ENCODE results near the gene AOPEP.
A peak's percentile ranks its signal among the peaks of the same experiment; 100 is the strongest.

Gene AOPEP

DNA sequence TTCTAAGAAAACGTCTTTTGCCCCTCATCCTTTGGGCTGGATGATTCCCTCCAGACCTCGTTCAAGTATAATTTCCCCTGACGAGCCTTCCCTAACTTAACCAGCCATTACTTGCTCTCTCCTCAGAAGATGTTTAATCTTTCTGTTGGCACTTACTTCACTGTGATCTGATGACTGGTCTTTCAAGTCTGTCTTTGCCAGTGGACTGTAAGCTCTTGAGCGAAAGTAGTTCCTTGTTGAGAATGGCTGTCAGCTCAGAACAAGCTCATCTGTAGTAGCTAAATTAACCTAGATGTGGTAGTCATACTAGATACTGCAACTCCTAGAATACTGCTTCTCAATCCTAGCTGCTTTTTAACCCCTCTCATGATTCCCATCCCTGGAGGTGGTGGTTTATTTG, 125.0 kb downstream of the AOPEP start:
- no peak for DNase-seq

DNA sequence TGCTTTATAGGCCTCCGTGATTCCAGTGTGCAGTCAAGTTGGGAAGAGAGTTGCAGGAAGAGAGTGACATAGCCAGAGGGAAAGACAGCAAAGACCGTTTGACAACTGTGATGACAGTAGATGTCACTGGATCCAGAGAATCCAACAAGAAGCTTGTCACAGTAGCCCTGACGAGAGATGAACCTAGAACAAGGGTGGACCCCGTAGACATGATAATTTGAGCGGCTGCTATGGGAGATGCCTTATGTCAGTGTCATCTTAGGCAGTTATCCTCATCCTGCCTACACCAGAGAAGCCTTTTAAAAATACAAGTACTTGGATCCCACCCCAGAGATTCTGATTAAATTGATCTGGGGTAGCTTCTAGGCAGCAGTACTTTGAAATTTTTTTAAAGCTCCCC, 125.4 kb downstream of the AOPEP start:
- DNase-seq, result no peak

DNA sequence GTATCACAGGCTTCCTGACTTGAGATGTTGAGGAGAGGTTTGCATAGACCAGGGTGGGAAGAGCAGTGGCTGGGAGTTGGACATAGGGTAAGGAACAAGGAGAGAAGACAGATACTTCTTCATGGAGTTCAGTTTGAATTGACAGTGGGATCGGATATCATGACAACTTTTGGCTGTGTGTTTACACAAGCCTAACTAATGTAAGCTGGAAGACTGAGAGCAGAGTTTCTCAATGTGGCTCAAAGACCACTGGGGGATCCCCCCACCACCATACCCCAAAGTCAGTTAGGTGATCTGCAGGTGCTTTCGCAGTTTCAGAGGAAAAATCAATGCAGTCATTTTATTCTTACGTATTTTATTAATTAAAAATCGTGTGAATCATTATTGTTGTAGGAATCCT, 125.9 kb downstream of the AOPEP start:
- no peak for DNase-seq

DNA sequence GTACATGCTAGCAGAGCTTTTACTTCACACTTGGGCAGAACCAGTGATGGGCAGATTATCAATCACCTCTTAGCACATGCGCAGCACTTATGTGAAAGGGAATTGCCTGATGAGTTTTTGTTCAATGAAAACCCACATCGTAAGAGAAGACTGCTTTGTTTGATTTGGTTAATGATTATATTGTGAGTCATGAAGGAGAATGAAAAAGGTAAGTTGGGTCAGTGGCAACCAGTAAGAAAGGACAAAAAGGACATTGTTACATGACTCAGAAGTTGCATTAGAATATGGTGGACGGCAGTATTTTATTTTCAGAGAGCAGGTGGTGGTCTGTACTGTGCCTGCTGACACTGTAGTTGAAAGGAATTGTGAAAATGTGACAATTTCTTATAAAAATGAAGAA, 127.4 kb downstream of the AOPEP start:
- no peak for DNase-seq

DNA sequence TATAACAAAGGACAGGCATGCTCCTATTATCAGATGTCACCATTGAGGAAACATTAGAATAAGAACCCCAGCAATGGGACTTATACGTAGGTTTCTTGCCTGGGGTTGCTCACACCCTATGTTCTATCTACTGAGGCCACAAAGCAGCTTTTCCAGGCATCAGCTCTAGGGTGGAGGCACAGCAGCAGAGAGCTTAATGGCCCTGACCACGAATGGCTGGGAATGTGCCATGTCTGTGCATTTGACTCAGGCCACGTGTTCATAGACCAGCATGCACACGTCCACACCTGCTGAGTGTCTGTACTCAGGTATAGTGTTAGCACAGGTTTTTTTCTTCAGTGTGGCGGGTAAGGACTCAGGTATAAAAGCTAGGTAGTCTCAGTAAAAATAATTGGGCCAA, 129.4 kb downstream of the AOPEP start:
- DNase-seq, result no peak

DNA sequence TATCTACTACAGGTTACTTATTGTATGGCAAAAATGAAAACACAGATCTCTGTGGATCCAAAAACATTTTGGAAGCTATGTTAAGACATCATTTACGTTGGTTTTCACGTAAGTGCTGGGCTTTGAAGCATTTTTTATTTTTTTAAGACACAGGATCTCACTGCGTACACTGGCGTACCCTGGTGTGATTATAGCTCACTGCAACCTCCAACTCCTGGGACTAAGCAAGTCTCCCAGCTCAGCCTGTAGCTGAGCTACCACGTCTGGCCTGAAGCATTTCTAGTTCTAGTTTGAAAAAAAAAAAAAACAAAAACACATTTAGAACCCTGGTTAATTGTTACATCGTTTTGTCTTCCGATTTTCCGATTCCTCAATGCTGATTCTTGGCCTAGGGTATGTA, 131.3 kb downstream of the AOPEP start:
- DNase-seq, result no peak

DNA sequence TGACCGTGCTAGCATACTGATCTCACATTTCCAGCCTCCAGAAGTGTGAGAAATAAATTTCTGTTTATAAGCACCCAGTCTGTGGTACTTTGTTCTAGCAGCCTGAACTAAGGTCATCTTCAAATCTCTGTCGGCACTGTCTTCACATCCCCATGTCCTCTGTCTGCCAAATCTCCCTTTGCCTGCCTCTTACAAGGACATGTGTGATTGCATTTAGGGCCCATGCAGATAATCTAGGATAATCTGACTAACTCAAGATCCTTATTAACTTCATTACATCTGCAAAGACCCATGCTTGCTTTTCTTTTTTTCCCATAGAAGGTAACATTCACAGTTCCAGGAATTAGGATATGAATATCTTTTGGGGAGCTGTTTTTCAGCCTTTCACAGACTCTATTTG, 132.7 kb downstream of the AOPEP start:
- DNase-seq, result no peak

DNA sequence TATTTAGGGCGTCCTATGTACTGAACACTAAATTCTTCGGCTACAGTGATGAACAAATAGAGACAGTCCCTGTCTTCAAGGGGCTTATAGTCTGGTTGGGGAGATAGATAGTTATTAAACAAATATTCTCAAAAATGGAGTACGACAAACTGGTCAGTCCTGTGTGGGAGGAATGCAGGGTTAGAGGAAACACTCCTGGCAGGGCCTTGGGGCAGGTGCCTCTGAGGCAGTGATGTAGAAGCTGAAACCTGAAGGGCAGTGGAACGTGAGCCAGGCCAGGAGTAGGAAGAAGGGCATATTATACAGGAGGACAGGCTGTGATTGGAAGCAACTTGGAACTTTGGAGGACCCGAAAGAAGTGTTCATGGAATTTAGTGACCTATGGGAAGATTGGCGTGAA, 133.4 kb downstream of the AOPEP start:
- DNase-seq, result no peak

DNA sequence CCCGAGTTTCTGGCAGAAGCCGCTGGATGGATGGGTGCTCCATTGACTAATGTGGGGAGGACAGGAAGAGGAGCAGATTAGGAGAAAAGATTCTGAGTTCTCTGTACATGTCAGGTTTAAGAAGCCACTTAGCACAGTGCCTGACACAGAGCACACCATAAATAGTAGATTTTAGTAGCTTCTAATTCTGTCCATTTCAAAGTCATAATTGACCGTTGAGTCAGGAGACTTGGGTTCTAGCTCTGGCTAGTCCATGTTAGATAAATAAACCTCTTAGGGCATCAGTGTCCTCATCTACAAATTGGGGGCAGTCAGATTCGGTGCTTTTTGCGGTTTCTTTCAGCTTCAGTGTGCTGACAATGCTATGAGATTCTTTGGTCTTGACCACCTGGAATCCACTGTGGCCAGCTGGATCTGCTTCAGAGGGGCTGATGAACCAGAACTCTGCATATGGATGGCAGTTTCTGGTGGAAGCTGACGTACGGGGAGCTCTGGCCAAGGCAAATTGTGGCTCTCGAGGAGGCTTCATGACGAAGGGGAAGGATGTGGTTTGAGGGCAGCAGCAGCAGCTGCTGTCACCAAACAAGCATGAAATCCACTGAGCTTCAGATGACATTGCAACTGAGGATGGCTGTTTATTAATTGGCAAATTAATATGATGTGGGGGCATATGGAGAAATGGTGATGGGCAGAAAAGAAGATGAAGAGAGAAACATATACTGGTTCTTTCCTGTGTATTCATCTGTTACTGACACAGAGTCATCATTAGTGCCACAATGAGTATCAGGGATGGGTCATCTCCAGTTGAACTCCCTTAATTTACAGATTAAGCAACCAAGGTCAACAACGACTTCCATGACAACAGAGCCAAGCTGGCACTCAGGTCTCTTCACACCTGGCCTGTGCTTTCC, 134.4 kb downstream of the AOPEP start:
- peak in 1 of 2 experiments; percentile 65 for DNase-seq

DNA sequence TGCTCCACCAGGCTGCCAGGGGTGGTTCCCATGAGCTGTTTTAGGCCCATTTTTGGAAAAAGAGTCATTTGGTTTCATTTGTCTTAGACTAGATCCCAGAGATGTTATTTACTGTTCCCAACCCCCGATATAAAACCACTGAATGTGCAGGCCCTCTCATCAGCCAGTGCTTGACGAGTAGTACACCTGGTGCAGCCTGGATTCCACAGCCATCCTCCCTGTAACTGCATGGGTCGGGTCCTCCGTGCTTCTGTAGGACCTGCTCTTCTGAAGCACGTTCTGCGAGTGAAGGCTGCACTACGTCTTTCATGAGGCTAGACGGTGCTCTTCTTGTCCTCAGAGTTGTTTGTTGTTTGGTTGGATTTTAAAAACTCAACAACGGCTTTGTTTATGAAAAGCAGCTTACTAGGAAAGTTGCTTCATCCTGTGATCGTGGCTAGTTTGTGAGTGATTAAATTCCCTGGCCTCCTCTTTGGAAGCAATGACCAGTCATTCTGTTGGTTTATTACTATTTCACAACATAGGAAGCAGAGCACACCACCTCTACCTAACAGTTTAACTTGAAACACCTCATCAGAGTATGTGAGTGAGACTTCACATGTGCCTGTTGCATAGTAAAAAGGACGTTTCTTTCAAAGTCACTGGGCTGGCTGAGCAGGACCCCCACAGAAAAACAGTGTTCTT, 135.2 kb downstream of the AOPEP start:
- DNase-seq, result no peak

DNA sequence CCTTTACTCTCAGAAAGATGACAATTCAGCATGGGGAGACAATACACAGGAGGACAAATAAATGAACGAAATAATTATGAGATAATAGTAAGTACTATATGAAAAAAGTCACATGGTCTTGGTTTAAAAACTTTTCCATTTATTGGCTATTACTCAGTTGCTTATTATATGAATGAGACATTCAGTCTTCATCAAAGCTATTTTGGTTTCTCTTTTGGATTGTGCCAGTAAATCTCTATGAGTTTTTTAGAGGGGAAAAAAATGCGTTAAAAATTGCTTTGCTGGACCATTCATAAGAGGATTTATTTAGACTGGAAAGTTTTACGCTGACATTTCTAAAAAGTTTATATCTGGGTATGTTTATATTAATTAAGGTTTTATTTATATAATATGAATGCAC, 137.7 kb downstream of the AOPEP start:
- no peak for DNase-seq

DNA sequence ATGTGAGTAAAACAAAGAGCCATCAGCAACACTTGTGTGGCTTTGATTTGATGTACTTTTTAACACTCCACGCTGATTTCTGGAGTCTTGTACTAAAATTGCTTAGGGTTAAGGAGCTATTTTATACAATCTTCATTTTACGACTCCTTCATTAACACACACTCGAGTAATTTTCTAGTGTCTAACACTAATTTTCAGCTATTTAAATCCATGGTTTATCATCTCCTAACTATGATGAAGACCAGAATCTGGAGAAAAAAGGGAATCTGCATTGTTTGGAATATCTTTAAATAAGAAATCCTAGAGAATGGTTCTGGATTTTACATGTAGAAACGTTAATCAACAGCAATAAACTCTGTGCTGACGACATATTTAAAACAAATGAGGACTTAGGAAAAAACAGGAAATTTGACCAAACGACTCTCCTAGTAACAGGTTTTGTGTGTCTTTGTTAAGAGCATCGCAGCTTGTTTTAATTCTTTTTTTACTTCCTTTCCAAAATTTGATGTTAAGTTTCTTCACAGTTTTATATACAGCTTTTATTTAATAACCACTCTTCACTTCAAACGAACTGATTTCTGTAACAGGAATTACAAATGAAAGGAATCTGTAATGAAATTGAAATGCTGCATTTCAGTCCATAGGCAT, 138.5 kb downstream of the AOPEP start:
- DNase-seq, result no peak

DNA sequence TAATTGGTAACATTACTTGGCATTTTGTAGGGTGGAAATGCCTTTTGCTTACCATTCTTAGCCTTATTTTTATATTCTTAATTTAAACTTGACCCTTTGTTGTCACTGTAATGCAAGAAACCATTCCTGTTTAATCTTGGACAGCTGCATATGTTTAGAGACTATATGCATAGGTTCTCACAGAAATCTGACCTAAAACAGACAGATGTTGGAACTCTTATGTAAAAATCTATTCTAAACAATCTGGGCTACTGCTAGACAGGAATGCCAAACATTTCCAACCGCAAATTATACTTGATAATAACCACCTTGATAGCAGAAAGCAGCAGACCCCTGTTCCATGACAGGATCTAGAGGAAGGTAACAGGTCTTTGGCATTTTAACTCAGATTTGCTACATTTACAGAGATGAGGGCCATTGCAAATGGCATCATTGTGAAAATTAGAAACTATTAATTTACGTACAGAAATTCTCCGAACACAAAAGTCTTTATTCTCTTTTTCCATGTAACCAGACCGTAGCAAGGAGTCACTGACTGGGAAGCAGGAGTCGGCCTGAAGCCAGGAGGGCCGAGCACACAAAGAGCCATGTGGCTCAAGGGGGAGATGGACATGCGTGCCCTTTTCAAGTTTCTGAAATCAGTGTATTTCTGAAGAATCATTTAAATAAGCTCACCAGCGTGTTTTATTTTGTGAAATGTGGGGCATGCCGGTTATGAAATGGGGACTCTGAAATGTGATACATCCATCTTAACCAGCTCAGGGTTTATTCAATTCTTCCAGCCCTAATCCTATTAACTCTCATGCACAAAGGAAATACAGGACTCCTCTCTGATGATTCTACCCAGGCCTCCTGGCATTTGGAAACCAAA, 139.3 kb downstream of the AOPEP start:
- peak in 1 of 2 experiments; percentile 35 for DNase-seq

DNA sequence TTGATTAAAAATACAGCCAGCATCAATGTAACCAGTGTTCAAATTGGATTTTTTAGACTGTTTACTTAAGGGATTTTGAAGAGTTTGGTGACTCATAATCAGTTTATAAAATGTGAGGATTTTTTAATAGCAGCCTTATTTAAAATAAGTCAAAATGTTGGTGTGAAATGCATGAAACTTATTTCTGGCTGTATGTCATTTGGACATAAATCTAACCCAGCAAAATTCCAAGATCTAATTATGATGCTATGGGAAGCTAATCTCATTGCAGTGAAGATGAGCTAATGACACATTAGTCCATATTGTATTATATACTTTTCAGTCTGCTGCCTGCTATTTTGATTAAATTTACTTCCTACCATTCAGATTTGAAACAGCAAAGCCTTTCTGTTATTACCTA, 140.3 kb downstream of the AOPEP start:
- no peak for DNase-seq

DNA sequence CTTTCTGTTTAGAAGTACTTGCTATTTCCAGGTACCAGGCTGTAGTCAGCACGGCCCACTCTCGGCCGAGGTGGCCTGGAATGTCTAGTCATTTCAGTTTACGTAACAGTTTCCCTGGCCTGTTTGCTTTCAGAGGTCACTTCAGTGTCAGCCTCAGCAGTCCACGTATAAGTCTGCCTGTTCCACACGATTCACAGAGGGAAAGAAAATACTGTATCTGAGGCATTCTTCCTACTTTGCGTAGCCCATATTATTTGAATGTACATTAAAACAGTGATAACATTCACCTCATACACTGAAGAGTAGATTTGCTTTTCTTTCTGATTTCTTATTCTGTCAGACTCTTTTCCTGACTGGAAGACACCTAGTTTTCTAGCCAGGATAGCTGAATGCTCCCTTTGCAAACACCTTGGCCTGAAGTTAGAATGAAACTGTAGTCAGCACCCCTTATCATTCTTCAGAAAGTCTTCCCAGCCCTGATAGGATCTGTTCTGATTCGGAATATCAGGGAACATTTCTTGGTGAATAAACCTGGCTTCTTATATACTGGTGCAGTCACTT, 140.9 kb downstream of the AOPEP start:
- peak in 1 of 2 experiments; percentile 28 for DNase-seq

DNA sequence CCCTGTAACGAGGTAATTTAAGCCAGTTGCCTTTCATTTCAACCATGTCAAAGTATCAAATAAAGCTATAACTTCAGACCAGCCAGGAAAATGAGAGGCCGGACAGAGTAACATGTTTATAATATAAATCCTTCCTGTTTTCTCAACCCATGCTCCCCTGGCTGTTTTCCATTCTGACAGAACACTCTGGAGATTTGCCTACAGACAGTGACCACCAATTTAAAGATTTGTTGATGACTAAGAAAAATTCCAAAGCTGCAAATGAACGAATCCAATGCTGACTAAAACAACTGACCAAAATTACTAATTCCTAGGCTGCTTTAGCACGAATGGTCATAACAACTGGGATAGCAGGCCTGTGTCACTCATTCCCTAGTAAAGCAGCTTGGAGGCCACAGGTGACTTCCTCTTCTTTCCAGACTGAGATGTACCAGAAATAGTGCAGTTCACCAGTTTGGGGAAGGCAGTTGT, 141.4 kb downstream of the AOPEP start:
- DNase-seq, result no peak

DNA sequence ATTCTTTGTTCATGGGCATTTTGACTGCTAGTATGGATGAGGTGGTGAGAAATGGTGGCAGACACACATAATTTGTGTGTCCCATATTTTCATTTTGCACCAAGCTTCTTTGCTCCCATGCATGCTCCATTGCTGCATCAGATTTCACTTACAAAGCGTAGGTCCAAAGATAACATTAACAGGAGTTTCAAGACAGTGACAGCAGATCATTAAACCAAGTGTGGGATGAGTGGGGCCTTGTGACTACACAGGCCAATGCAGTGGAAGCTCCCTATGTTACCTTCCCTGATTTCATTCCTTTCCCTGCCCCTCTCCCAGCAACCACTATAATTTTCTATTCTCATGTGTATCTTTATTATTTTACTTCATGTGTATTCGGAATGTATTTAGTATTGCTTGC, 142.0 kb downstream of the AOPEP start:
- no peak for DNase-seq

DNA sequence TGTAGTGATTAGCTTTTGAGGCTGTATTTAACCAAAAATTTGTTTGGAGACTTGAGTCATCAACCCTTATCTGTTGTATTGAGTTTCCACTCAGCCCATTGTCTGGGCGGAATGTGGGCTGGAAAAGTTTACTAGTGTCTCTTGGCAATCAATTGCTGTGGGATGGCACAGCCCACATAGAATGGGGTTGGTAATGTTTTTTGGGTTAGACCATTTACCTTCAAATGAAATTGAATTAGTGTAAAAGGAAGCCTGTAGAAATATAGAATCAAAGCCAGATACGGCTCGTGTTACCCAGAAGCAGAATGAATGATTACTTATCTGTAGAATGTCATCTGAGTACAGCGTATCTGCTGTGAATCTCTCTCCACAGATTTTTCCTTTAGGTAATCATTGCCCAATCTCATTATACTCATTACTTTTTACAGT, 142.9 kb downstream of the AOPEP start:
- DNase-seq, result no peak

DNA sequence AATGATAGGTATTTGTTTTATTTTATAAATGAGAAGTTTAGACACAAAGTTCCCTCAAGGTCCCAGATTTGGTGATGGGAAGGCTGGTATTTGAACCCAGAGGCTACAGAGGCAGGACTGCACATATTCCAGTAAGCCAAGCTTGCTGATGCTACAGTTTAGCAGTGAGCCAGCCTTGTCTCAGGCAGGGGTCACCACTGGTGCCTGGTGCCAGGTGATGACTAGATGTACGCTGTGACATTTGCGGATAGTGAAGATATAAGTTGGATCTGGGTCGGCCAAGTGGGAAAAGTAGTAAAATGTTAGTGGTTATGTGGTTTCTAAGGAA, 143.9 kb downstream of the AOPEP start:
- no peak for DNase-seq

DNA sequence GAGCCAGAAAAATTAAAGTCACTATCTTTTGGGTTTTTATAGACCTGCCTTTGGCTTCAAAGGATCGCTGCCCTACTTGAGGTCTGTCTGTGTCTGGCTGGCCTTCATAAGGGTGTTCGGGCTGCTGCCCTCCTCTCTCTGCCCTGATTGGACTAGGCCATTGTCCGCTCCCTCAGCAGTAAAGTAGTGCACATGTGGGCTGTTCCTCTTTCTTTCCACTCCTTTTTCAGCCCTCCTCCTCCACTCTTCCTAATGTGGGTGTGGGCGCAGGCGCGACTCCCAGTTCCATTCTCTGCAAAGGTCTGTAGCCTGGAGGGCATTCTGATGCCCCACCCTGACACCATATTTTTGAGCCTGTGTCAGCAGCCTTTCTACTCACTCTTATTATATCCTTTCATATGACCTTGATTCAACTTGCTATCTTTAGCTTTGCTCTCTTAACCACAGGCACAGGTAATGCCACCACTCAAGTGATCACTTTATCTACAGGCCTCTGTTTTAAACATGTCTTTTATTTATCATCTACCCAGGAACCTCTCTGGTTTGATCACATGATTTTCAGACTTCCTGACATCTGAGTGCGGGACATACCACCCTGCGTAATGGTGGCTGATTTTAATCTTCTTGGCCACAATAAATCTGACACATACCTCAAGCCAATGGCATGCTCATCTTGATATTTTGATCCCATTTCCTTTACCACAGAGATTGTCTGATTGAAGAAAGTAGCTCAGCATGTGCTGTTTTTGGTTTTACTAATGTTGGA, 144.5 kb downstream of the AOPEP start:
- DNase-seq, result no peak

DNA sequence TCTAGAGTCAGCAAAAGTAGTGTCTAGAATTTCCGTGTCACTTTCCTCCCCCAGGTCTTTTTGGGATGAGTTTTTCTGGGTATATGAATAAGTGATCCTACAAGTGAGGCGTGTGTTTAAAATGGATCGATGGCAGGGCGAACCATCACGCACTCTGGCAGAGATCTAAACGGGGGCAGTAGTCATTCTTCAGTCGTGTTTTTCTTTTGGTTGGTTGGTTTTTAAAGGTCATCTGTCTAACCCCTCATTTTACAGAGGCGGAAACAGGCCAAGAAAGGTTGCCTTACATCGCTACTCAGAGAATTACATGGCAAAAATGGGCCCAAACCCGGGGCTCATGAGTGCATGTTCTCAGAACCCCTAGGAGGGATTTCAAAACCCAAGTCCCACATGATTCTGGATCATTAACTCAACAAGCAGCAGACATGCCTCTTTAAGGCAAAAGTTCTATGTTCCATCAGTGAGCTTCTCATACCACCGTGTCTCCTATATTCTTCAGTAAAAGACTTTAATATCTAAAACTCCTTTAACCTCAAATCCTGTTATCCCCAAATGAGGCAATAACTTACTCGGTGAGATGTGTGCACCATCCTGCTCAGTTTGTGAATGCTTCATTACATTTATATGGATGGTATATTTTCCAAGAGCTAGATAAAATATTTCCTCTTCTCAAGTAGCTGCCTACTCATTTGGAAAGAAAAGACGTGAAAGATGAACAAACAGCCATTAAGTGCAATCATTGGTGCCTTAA, 145.8 kb downstream of the AOPEP start:
- no peak for DNase-seq
